ENCODE measurements around the gene IQSEC3. TPM values are rescaled to one million over a fixed set of nuclear protein-coding genes. Genes with fewer than 3 reads are reported as not detected.

The IQSEC3 gene
- polyA plus RNA-seq, 2 donors = 0.13 to 0.14 TPM

DNA sequence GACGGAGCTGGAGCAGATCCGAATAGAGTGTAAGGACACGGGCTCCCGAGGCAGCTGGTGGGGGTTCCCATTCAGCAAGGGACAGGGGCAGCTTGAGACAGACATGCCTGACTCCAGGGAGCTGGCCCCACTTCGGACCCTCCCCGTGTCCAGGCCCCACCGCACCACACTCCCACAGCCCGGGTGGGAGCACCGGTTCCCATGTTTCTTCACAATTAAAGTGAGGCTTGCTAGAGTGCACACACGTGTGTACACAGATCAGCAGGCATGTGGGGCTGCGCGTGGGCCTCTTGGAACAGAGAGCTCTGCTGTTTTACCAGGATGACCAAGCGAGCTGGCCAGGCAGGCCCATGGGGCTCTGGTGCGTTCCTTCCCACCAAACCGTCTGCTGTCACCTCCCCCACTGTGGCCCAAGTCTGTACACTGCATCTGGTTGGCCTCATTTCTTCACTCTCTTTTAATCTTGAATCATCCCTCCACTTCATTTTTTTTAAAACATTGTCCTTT, 99.3 kb downstream of the IQSEC3 start:
- no peaks in the 10 kb centered on the region for H3K9me3 ChIP-seq (ENCODE audit: control insufficient read depth in 2 of 2, insufficient read depth in 1 of 2, low read depth in 1 of 2, low read length in 1 of 2)
- no peaks in the 10 kb centered on the region for H3K4me1 ChIP-seq (ENCODE audit: control insufficient read depth in 2 of 2, insufficient read depth in 2 of 2, low read length in 1 of 2)
- no peaks in the 10 kb centered on the region for H3K36me3 ChIP-seq (ENCODE audit: control insufficient read depth in 2 of 2, insufficient read depth in 2 of 2, low read length in 1 of 2)
- no peak overlapping the region for H3K27ac ChIP-seq (ENCODE audit: low read depth in 2 of 2, low read length in 1 of 2)
- H3K27me3 ChIP-seq (ENCODE audit: control insufficient read depth in 1 of 2, insufficient read depth in 2 of 2, low read length in 2 of 2) = no peaks in the 10 kb centered on the region
- 92% methylated on average over 15 of the region's 15 CpGs for WGBS, 2 donors
- no peak overlapping the region for H3K4me3 ChIP-seq (ENCODE audit: low read depth in 1 of 2, low read length in 2 of 2)

DNA sequence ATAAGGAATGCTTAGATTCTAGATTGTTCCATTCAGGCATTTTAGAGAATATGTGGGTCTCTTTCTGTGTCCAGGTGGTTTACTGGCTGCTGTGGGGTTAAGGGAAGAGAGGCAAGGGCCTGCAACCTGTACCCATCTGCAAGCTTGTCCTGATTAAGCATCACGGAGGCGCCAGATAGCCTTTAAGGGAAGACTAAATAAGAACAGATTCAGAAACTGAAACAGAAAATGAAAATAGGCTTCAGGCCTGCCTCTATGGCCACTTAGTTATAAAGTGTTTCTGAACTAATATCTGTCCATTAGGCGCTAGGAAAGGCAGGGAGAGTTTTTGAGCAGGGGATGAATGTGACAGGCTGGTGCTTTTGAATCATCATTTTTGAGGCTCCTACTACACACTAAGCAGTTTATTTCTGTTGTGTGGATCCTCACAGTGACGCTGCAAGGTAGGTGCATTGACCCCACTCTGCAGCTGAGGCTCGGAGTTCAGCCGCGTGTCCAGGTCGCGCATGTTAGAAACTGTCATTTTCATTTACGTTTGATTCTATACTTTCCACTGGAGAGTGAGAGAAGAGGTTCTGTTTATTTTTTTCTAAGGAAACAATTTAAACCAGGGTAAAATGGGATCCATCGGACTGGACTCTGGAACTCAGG, 100.0 kb downstream of the IQSEC3 start:
- Histone ChIP-seq H3K4me1 (ENCODE audit: control insufficient read depth in 2 of 2, insufficient read depth in 2 of 2, low read length in 1 of 2) (no peaks in the 10 kb centered on the region), H3K27me3 (ENCODE audit: control insufficient read depth in 1 of 2, insufficient read depth in 2 of 2, low read length in 2 of 2) (no peaks in the 10 kb centered on the region), H3K9me3 (ENCODE audit: control insufficient read depth in 2 of 2, insufficient read depth in 1 of 2, low read depth in 1 of 2, low read length in 1 of 2) (no peaks in the 10 kb centered on the region), H3K27ac (ENCODE audit: low read depth in 2 of 2, low read length in 1 of 2) (no peak overlapping the region), H3K4me3 (ENCODE audit: low read depth in 1 of 2, low read length in 2 of 2) (no peak overlapping the region), H3K36me3 (ENCODE audit: control insufficient read depth in 2 of 2, insufficient read depth in 2 of 2, low read length in 1 of 2) (no peaks in the 10 kb centered on the region)
- WGBS, 2 donors = 80 to 87% methylated on average over 11 of the region's 11 CpGs

DNA sequence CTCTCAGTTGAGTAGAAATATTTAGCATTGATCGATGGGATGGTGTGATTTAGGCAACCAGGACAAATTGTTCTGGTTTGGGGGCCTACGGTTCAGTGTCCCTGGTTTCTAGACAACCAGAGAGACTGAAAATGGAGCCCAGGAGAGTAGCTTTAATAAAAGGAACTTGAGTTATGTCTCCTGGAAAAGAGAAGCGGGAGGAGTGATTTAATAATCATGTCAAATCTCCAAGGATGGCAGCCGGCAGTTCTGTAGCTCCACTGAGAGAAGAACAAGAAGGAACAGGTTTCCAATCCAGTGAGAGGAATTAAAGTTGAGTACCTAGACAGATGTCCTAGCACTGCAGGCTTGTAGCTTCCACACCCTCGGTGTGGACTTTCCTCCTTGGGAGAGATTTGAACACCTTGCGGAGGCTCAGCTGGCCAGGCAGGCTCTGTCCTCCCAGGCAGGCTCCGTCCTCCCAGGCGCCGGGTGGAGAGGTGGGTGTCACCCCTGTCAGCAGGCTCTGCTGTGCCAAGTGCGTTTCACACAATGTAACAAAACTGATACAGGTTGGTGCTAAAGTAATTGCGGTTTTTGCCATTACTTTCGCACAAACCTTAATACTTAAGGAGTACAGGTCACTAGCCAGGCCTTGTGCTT, 101.5 kb downstream of the IQSEC3 start:
- 68 to 71% methylated on average over 12 of the region's 12 CpGs for WGBS, 2 donors
- H3K27ac ChIP-seq (ENCODE audit: low read depth in 2 of 2, low read length in 1 of 2) = no peak overlapping the region
- H3K36me3 ChIP-seq (ENCODE audit: control insufficient read depth in 2 of 2, insufficient read depth in 2 of 2, low read length in 1 of 2) = no peaks in the 10 kb centered on the region
- peaks cover 0 to 3% of the 10 kb centered on the region in 2 donors for H3K4me1 ChIP-seq (ENCODE audit: control insufficient read depth in 2 of 2, insufficient read depth in 2 of 2, low read length in 1 of 2)
- no peaks in the 10 kb centered on the region for H3K9me3 ChIP-seq (ENCODE audit: control insufficient read depth in 2 of 2, insufficient read depth in 1 of 2, low read depth in 1 of 2, low read length in 1 of 2)
- no peak overlapping the region for H3K4me3 ChIP-seq (ENCODE audit: low read depth in 1 of 2, low read length in 2 of 2)
- H3K27me3 ChIP-seq (ENCODE audit: control insufficient read depth in 1 of 2, insufficient read depth in 2 of 2, low read length in 2 of 2) = no peaks in the 10 kb centered on the region

DNA sequence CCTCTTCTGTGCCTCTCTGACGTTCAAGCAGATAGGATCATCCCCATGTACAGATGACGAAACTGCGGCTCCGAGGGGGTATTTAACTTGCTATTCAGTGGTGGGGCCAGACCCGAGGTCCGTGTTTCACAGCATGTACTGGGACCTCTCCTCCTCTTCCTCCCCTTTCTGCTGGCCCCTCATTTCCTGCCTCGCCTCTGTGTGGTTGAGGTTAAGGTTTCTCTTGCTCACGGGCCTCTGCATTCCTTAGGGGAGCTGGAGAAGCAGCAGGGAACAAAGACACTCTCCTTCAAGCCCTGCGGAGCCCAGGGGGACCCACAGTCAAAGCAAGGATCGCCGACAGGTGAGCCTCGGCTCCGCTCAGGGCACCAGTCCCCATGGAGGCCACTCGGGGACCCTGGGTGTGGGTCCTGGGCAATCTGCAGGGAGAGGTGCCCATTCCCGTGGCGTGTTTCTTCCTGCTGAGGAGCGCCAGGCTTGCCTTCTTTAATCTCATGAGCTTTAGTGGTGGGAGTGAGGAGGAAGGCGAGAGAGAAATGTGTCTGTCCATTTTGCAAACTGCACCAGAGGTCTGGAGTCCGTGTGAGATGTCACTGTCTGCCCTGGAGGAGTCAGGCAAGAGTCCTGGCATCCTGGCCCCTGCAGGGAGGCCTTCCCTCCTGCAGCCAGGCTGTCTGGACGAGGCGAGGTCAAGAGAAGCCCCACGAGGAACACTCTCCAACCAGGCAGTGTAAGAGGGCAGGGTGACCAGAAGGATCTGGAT, 102.4 kb downstream of the IQSEC3 start:
- no peak overlapping the region for H3K4me3 ChIP-seq (ENCODE audit: low read depth in 1 of 2, low read length in 2 of 2)
- H3K36me3 ChIP-seq (ENCODE audit: control insufficient read depth in 2 of 2, insufficient read depth in 2 of 2, low read length in 1 of 2) = no peaks in the 10 kb centered on the region
- no peak overlapping the region for H3K27ac ChIP-seq (ENCODE audit: low read depth in 2 of 2, low read length in 1 of 2)
- 73 to 74% methylated on average over 22 of the region's 22 CpGs for WGBS, 2 donors
- no peaks in the 10 kb centered on the region for H3K9me3 ChIP-seq (ENCODE audit: control insufficient read depth in 2 of 2, insufficient read depth in 1 of 2, low read depth in 1 of 2, low read length in 1 of 2)
- no peaks in the 10 kb centered on the region for H3K27me3 ChIP-seq (ENCODE audit: control insufficient read depth in 1 of 2, insufficient read depth in 2 of 2, low read length in 2 of 2)
- H3K4me1 ChIP-seq (ENCODE audit: control insufficient read depth in 2 of 2, insufficient read depth in 2 of 2, low read length in 1 of 2) = peaks cover 0 to 7% of the 10 kb centered on the region in 2 donors

DNA sequence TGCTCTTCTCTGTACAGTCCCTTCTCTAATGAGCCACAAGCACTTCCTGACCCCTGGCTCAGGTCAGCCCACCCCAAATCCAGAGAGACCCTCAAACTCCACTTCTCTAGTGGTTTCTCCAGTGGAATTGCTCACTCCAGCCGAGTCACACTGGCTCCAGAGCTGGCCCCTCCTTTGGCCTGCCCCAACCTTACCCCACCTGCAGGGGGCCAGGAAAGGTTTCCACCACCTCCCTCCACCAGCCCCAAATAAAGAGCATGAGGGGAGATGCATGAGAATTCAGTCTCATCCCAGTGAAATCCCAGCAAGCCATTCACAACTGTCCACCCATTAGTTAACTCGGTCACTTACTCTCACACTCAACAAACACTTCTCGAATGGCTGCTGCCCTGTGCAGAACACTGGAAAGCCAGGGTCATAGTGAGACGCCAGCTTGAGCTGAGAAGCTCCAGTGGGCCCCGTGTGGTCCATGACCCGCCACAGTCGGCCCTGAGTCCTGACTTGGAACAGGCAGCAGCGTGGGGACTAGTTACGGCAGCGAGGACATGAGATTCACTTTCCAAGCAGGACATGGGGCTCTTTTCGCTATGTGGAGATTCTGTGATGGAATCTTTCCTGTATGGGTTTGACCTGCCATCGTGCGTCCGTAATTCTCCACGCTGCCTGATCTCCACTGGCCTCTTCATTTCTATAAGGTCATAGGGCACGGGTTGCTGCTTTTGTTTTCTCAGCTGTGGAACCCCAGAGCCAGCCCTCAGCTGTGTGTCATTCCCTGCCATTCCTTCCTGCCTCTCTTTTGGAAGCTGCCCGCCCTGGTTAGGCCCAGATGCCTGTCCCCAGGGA, 103.2 kb downstream of the IQSEC3 start:
- Histone ChIP-seq H3K4me1 (ENCODE audit: control insufficient read depth in 2 of 2, insufficient read depth in 2 of 2, low read length in 1 of 2) (peaks cover 0 to 7% of the 10 kb centered on the region in 2 donors), H3K36me3 (ENCODE audit: control insufficient read depth in 2 of 2, insufficient read depth in 2 of 2, low read length in 1 of 2) (no peaks in the 10 kb centered on the region), H3K27me3 (ENCODE audit: control insufficient read depth in 1 of 2, insufficient read depth in 2 of 2, low read length in 2 of 2) (no peaks in the 10 kb centered on the region), H3K4me3 (ENCODE audit: low read depth in 1 of 2, low read length in 2 of 2) (no peak overlapping the region), H3K27ac (ENCODE audit: low read depth in 2 of 2, low read length in 1 of 2) (no peak overlapping the region), H3K9me3 (ENCODE audit: control insufficient read depth in 2 of 2, insufficient read depth in 1 of 2, low read depth in 1 of 2, low read length in 1 of 2) (no peaks in the 10 kb centered on the region)
- WGBS, 2 donors = 84 to 86% methylated on average over 17 of the region's 17 CpGs

DNA sequence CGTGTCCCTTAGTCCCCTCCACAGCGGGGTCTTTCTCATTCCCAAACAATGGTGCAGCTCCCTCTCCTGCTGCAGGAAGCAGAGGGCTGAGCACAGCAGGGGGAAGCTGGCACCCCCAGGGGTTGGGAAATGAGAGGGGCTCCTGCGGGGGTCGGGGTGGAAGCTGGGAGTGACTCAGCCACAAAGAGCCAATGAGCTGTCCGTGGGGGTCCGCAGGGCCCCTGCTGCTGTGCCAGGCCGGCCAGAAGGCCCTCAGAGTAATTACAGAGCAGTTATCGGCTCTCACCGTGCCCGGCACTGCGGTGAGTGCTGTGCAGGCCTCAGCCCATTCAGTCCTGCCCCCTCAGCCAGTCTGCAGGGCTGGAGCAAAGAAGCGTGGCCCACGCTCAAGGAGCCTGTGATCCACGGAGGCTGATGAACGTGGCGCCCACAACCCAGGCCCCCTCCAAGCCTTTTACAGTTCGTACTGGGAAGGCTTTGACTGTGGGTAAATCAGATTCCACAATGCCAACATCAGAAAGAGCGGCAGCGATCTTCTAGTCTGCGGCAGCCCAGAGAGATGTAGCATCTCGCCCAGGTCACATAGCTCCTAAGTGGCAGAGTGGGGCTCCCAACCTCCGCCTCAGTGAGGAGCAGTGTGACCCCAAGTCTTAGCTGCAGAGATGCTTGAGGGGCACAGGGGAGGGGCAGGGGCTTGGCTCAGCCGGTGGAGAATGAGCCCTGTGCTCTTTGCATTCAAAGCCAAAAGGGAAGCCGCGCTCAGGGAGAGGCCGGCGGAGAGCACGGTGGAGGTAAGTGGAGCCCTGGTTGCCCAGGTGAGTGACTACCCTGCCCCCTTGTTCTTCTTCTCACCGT, 104.0 kb downstream of the IQSEC3 start:
- H3K4me1 ChIP-seq (ENCODE audit: control insufficient read depth in 2 of 2, insufficient read depth in 2 of 2, low read length in 1 of 2) = peaks cover 0 to 7% of the 10 kb centered on the region in 2 donors

DNA sequence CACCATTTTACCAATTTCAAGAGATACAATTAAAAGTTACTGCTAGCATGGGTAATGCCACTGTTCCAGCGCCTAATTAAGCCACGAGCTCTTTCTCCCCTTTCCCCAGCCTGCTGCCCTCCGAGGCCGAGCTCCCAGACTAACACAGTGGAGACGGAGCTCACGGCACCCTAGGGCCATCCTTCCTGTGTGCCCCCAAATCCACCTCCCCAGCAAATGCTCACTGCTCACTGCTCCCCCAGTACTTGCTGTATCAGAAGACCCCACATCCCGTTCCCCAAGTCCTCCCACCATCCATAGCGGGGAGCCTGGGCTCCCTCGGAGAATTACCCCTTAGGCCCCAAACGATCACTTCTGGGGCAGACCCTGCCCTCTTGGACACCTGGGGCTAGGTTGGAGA, 104.7 kb downstream of the IQSEC3 start:
- no peak overlapping the region for H3K4me3 ChIP-seq (ENCODE audit: low read depth in 1 of 2, low read length in 2 of 2)
- peaks cover 2 to 10% of the 10 kb centered on the region in 2 donors for H3K4me1 ChIP-seq (ENCODE audit: control insufficient read depth in 2 of 2, insufficient read depth in 2 of 2, low read length in 1 of 2)
- WGBS, 2 donors = 84 to 88% methylated on average over 10 of the region's 10 CpGs
- H3K9me3 ChIP-seq (ENCODE audit: control insufficient read depth in 2 of 2, insufficient read depth in 1 of 2, low read depth in 1 of 2, low read length in 1 of 2) = no peaks in the 10 kb centered on the region
- no peak overlapping the region for H3K27ac ChIP-seq (ENCODE audit: low read depth in 2 of 2, low read length in 1 of 2)
- H3K36me3 ChIP-seq (ENCODE audit: control insufficient read depth in 2 of 2, insufficient read depth in 2 of 2, low read length in 1 of 2) = no peaks in the 10 kb centered on the region
- no peaks in the 10 kb centered on the region for H3K27me3 ChIP-seq (ENCODE audit: control insufficient read depth in 1 of 2, insufficient read depth in 2 of 2, low read length in 2 of 2)

More for the DNA sequence above, 104.0 kb downstream of the IQSEC3 start:
- Histone ChIP-seq H3K4me3 (ENCODE audit: low read depth in 1 of 2, low read length in 2 of 2) (no peak overlapping the region), H3K9me3 (ENCODE audit: control insufficient read depth in 2 of 2, insufficient read depth in 1 of 2, low read depth in 1 of 2, low read length in 1 of 2) (no peaks in the 10 kb centered on the region), H3K27ac (ENCODE audit: low read depth in 2 of 2, low read length in 1 of 2) (no peak overlapping the region), H3K36me3 (ENCODE audit: control insufficient read depth in 2 of 2, insufficient read depth in 2 of 2, low read length in 1 of 2) (no peaks in the 10 kb centered on the region), H3K27me3 (ENCODE audit: control insufficient read depth in 1 of 2, insufficient read depth in 2 of 2, low read length in 2 of 2) (no peaks in the 10 kb centered on the region)
- WGBS, 2 donors = 85 to 86% methylated on average over 29 of the region's 29 CpGs

DNA sequence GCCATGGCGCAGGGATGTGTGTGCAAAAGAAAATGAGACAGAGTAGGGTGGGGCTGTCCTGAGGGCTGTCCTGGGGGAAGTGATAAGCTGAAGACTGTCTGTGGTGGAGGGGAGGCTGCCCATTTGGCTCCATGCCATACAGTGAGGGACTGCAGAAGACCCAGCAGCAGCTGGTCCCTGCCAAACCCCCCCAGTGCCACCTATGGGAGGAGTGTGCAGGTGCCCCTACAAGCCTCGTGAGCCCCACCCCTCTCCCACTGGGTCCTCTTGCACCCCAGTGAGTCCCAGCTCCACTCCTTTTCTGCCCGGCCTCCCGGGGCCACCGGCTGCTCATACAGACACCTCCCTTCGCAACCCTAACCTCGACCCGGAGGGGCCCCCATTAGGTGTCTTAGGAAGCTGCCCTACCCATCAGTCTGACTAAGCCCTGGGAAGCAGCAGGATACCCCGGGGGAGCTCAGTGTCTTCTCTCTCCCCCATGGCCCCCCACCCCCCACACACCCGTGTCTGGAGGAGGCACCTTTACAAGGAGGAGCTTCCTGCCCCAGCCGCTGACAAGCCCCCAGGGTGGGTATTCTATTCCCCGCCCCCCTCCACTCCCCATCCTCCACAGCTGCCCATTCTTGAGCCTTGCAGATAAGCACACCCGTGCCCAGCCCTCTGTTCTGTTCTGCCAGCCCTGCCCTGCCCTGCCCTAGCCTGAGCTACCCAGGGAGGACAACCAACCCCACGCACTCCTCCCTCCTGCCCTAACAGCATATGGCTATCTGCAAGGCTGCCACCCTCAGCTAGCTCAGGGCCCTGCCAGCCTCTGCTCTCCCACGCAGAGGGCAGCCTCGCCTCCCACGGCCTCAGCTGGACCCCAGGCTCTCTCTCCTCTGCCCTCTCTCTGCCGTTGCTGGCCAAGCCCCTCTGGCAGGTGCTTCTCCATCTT, 105.4 kb downstream of the IQSEC3 start:
- H3K27me3 ChIP-seq (ENCODE audit: control insufficient read depth in 1 of 2, insufficient read depth in 2 of 2, low read length in 2 of 2) = no peaks in the 10 kb centered on the region
- H3K9me3 ChIP-seq (ENCODE audit: control insufficient read depth in 2 of 2, insufficient read depth in 1 of 2, low read depth in 1 of 2, low read length in 1 of 2) = no peaks in the 10 kb centered on the region
- H3K27ac ChIP-seq (ENCODE audit: low read depth in 2 of 2, low read length in 1 of 2) = no peak overlapping the region
- peaks cover 2 to 14% of the 10 kb centered on the region in 2 donors for H3K4me1 ChIP-seq (ENCODE audit: control insufficient read depth in 2 of 2, insufficient read depth in 2 of 2, low read length in 1 of 2)
- 51 to 55% methylated on average over 17 to 18 of the region's 18 CpGs for WGBS, 2 donors
- no peaks in the 10 kb centered on the region for H3K36me3 ChIP-seq (ENCODE audit: control insufficient read depth in 2 of 2, insufficient read depth in 2 of 2, low read length in 1 of 2)
- H3K4me3 ChIP-seq (ENCODE audit: low read depth in 1 of 2, low read length in 2 of 2) = no peak overlapping the region

Measured in esophagus (tissue), 2 donors.